C4-2B (cell line): ENCODE results near the gene FTCD.

ENCODE experiments used
- ZFX ChIP-seq: fragments of 450-650 bp; IDR thresholded peaks from 2 replicates; pipeline ENCODE4 v1.6.1; 2017
- TF ChIP-seq, protein P1 (sequence below): fragments of 450-650 bp; conservative IDR thresholded peaks from 2 replicates; pipeline ENCODE4 v1.5.1; 2017; ENCODE audit warnings: mild to moderate bottlenecking

DNA sequence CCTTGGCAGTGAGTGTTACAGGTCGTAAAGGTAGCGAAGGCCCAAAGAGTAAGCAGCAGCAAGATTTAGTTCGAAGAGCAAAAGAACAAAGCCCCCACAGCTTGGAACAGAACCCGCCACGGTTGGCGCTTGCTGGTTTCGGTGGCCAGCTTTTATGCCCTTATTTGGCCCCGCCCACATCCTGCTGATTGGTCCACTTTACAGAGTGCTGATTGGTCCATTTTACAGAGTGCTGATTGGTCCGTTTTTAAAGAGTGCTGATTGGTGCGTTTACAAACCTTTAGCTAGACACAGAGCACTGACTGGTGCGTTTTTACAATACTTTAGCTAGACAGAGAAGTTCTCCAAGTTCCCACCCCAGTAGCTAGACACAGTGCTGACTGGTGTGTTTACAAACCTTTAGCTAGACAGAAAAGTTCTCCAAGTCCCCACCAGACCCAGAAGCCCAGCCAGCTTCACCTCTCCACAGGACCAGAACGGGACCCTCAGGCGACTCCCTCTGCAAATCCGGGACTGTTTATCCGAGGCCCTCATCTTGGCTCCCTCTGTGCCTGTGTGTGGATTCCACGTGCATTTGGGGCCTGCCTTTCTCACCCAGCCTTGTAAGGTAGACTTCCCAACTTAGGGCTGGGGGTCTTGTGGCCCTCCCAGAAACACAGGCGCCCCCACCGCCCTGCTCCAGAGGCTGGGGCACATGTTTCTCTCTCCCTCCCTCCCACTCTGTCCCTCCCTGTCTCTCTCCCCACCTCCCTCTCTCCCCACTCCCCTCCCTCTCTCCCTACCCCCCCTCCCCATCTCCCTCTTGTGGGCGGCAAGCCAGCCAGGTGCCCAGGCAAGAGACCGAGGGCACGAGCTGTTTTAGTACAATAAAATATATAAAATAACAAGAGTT is 12.6 kb downstream of the FTCD start:
- TF ChIP-seq, protein P1, sequence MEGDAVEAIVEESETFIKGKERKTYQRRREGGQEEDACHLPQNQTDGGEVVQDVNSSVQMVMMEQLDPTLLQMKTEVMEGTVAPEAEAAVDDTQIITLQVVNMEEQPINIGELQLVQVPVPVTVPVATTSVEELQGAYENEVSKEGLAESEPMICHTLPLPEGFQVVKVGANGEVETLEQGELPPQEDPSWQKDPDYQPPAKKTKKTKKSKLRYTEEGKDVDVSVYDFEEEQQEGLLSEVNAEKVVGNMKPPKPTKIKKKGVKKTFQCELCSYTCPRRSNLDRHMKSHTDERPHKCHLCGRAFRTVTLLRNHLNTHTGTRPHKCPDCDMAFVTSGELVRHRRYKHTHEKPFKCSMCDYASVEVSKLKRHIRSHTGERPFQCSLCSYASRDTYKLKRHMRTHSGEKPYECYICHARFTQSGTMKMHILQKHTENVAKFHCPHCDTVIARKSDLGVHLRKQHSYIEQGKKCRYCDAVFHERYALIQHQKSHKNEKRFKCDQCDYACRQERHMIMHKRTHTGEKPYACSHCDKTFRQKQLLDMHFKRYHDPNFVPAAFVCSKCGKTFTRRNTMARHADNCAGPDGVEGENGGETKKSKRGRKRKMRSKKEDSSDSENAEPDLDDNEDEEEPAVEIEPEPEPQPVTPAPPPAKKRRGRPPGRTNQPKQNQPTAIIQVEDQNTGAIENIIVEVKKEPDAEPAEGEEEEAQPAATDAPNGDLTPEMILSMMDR: no peak
- no peak for TF ChIP-seq ZFX
